Epithelial cell of proximal tubule (primary cell): ENCODE data around the gene ZFHX3. TPM values are rescaled to one million over a fixed set of nuclear protein-coding genes. Genes with fewer than 3 reads are reported as not detected.

Source experiments
- DNase-seq: peaks from one replicate; pipeline ENCODE4 v3.0.0-alpha.2; 2011; ENCODE audit warnings: low read depth
- H3K4me3 ChIP-seq: 2 replicates; pipeline ENCODE4 v1.5.1; 2011; ENCODE audit warnings: low read depth, mild to moderate bottlenecking, low read length
- CTCF ChIP-seq: conservative IDR thresholded peaks from 2 replicates; pipeline ENCODE4 v1.5.1; 2012; ENCODE audit warnings: low read depth, mild to moderate bottlenecking, low read length
- total RNA-seq: library from RNA; depleted of rRNA; stranded (reverse); fragments of >200 nt; gene quantifications from 2 replicates; pipeline ENCODE4 v1.2.3, GENCODE V29; 2015

The ZFHX3 gene
- total RNA-seq, 1 donor from 2014 or later, result 9.6 TPM

DNA sequence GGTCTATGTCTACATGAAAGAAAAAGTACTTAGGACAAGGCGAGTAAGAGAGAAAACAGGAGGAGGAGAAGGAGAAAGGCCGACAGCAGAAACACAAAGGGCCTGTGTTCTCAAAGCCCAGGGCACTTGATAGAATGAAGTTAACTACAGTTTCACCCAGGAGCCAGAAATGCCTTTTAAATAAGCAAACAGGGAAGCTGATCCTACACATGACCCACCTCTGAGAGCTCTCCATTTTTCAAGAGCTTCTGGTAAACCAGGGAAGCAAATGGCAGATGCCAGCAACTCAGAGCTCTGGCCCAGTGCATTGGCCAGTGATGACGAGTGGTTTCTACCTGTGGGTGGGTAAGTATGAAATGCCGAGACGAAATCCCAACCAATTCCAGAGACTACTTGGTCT is 163.4 kb downstream of the ZFHX3 start:
- DNase-seq, result no peak
- no peak overlapping the region for H3K4me3 ChIP-seq
- TF ChIP-seq CTCF, result no peak

GRCh38 chr16:72884037-72884436 is 163.9 kb downstream of the ZFHX3 start:
- TF ChIP-seq CTCF, result no peak
- no peak for DNase-seq
- H3K4me3 ChIP-seq, result no peak overlapping the region

GRCh38 chr16:72879846-72880245 is 168.1 kb downstream of the ZFHX3 start:
- no peak for DNase-seq
- TF ChIP-seq CTCF, result no peak
- no peak overlapping the region for H3K4me3 ChIP-seq

GRCh38 chr16:72878301-72879269 is 169.3 kb downstream of the ZFHX3 start:
- no peak for TF ChIP-seq CTCF
- no peak overlapping the region for H3K4me3 ChIP-seq
- no peak for DNase-seq

- TF ChIP-seq CTCF, result no peak
- no peak overlapping the region for H3K4me3 ChIP-seq
These were observed 170.4 kb downstream of the ZFHX3 start for GRCh38 chr16:72877374-72878028.

GRCh38 chr16:72876981-72877373 is 171.0 kb downstream of the ZFHX3 start:
- H3K4me3 ChIP-seq, result no peak overlapping the region
- TF ChIP-seq CTCF, result no peak
- DNase-seq, result no peak

More at GRCh38 chr16:72877374-72878028, 170.4 kb downstream of the ZFHX3 start:
- DNase-seq, result peak; percentile 31
